GM19023 (cell line): ENCODE data around the gene VGLL4.

Experiments used
- ATAC-seq: cut with Tn5 transposase; IDR thresholded peaks from one replicate; pipeline ENCODE4 v1.9.1; 2021; ENCODE audit warnings: mild to moderate bottlenecking, moderate library complexity; ENCODE audit not compliant: unreplicated experiment

The VGLL4 gene

GRCh38 chr3:11554666-11555065, 89.0 kb downstream of the VGLL4 start:
- no peak for ATAC-seq

GRCh38 chr3:11554236-11554610, 89.5 kb downstream of the VGLL4 start:
- no peak for ATAC-seq

- ATAC-seq = no peak
Measured at GRCh38 chr3:11553436-11554235, 90.1 kb downstream of the VGLL4 start.

GRCh38 chr3:11552289-11553264, 91.1 kb downstream of the VGLL4 start:
- ATAC-seq = no peak

GRCh38 chr3:11551036-11551435, 92.7 kb downstream of the VGLL4 start:
- no peak for ATAC-seq

- no peak for ATAC-seq
Measured at GRCh38 chr3:11549580-11550140, 94.1 kb downstream of the VGLL4 start.

GRCh38 chr3:11548721-11549131, 95.0 kb downstream of the VGLL4 start:
- no peak for ATAC-seq

- no peak for ATAC-seq
Measured at GRCh38 chr3:11547498-11547897, 96.2 kb downstream of the VGLL4 start.

- ATAC-seq = no peak
Measured at GRCh38 chr3:11546657-11547302, 96.9 kb downstream of the VGLL4 start.

- no peak for ATAC-seq
Measured at GRCh38 chr3:11545186-11545851, 98.4 kb downstream of the VGLL4 start.

- no peak for ATAC-seq
Measured at GRCh38 chr3:11544412-11545181, 99.1 kb downstream of the VGLL4 start.

- no peak for ATAC-seq
Measured at GRCh38 chr3:11543948-11544387, 99.7 kb downstream of the VGLL4 start.

GRCh38 chr3:11543141-11543947, 100.4 kb downstream of the VGLL4 start:
- no peak for ATAC-seq

GRCh38 chr3:11542551-11542950, 101.2 kb downstream of the VGLL4 start:
- no peak for ATAC-seq

GRCh38 chr3:11541321-11542303, 102.1 kb downstream of the VGLL4 start:
- ATAC-seq = no peak

- ATAC-seq = no peak
Measured at GRCh38 chr3:11539677-11540076, 104.0 kb downstream of the VGLL4 start.

GRCh38 chr3:11539218-11539617, 104.5 kb downstream of the VGLL4 start:
- no peak for ATAC-seq

- ATAC-seq = no peak
Measured at GRCh38 chr3:11538581-11538980, 105.1 kb downstream of the VGLL4 start.
